Epidermal melanocyte (primary cell): Measurements from ENCODE around the gene PAQR7.

ENCODE experiments used
- DNase-seq: peaks from one replicate; pipeline ENCODE4 v3.0.0; 2011; ENCODE audit warnings: low spot score; ENCODE audit not compliant: insufficient read length

The PAQR7 gene, protein sequence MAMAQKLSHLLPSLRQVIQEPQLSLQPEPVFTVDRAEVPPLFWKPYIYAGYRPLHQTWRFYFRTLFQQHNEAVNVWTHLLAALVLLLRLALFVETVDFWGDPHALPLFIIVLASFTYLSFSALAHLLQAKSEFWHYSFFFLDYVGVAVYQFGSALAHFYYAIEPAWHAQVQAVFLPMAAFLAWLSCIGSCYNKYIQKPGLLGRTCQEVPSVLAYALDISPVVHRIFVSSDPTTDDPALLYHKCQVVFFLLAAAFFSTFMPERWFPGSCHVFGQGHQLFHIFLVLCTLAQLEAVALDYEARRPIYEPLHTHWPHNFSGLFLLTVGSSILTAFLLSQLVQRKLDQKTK

GRCh38 chr1:25875154-25875855 is at the start of gene PAQR7:
Gene PAQR7 (minus strand): TSS chr1:25875708. CDS start chr1:25863839, 11,869 bp downstream.
- peak; percentile 42 for DNase-seq

DNA sequence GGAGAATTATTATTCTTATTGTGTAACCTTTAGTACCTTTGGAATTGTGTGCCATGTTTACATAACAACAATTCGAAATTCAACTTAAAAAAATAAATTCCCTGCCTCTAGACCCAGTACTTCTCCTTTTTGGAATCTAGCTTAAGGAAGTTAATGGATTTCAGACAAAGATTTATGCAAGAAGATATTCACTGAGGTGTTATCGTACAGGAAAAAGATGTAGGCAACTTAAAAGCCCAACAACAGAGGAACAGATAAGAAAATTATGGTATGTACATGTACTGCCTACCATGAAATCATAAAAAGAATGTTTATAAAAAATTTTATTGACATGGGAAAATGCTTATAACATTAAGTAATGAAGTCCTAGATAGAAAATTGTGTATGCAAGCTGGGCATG is 48.9 kb upstream of the PAQR7 start:
- DNase-seq, result no peak

DNA sequence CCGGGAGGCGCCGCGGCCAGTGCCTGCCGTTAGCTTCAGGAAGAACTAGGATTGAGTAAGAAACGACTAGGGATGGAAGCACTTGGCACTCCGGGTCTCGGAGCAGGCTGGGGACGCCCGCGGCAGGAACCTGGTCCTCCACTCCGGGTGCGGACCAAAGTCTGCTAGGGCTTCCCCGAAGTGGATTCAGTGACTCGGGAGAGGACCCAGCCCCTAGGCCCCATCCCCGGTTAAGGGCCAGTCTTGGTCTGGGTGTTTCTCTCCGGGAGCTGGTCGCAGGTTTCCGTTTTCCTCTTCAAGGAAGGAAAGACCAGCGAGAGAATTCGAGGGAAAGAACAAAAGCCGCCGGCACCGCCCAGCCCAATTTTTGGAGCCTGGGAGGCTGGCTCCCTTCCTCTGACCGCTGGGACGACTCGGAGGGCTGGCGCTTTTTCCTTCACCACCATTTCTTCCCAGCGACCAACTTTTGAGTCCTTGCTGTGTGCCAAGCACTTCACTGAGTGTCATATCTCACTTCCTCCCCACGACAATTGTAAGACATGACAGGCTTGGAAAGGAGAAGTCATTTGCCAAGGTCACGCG is 47.6 kb upstream of the PAQR7 start:
- DNase-seq, result no peak

DNA sequence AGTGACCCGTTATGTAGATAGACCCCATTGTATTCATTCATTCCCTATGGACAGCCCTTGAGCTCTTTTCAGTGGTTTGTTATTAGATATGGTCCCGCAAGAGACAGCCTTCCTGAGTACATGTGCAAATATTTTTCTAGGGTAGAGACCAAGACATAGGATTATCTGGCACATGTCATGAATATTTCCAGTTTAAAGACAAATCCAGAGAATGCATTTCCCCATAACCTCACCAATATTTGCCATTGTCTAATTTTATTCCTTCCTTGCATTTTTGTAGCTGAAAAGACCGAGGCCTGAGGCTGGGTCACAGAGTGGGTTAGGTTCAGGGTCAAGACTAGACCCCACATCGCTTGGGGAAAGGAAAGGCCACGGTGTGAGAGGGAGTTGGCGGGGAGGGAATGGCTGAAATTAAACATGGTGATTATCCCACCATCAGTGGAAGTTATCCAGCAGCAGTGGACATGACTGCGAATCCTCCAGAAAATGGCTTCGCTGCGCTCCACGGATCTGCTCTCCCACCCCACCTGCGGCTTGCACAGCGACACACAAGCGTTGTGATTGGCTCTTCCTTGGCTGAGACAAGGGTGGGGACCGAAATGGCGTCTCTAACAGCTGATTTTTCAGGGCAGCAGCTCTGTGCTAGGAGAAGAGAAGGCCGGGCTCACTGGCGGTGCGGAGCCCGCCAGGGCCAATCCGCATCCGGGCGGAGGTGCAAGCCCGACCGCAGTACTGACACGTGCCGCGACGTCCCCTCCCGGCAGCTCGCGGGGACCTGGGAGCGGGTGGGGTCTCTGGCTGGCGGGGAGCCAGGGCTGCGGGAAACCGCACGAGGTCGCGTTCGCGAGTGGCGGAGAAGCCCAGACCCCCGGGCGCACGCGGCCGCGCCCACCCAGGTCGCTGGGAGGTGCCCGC is 46.8 kb upstream of the PAQR7 start:
- DNase-seq, result no peak

DNA sequence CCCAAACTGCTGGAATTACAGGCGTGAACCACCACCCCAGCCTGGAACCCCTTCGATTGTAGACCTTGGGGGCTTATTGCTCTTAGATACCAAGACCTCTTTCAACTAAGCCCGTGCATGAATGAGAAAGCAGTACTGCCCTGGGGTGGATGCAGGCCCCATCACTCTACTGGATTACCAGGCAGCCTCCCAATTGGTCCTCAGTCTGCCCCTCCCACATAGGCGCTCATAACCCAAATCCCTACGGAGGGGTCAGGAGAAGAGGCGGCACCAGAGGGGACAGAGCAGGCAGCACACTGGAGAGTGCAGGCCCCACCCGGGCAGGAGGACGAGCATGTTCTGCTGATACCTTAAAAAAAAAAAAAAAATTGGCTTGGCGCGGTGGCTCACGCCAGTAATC is 43.1 kb upstream of the PAQR7 start:
- DNase-seq, result no peak

GRCh38 chr1:25917996-25918395 is 42.5 kb upstream of the PAQR7 start:
- no peak for DNase-seq

GRCh38 chr1:25916460-25916859 is 41.0 kb upstream of the PAQR7 start:
- no peak for DNase-seq

GRCh38 chr1:25914074-25914995 is 38.8 kb upstream of the PAQR7 start:
- no peak for DNase-seq

DNA sequence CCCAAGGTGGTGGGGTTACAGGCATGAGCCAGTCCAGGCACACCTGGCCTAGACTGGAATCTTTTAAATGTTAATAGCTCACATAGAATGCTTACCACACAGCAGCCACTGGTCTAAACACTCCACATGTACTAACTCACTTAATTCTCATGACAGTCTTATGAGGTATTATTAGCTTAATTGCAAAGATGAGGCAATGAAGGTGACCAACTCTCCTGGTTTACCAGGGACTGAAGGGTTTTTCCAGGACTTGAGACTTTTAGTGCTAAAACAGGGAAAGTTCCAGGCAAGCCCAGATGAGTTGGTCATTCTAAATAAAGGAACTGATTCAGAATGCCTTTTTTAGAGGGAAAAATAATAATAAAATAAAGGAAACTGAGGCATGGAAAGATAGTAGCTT is 37.7 kb upstream of the PAQR7 start:
- DNase-seq, result no peak

- no peak for DNase-seq
These were observed 36.7 kb upstream of the PAQR7 start for GRCh38 chr1:25912076-25912831.

DNA sequence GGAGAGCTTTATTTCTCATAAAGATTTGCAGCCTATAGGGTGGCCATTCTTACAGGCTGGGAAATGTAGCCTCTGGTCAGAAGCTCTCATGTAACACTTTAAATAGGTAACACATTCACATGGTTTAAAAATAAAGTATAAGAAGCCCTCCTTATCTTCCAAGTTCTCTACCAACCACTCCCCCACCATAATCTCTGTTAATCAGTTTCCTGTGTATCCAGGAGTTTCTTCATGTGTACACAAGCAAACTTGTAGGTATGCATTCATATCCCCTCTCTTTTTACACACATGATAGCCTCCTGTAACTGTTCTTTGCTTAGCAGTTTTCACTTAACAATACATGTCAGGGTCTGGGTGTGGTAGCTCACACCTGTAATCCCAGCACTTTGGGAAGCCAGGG is 35.7 kb upstream of the PAQR7 start:
- no peak for DNase-seq

GRCh38 chr1:25909040-25909439 is 33.5 kb upstream of the PAQR7 start:
- DNase-seq, result no peak

DNA sequence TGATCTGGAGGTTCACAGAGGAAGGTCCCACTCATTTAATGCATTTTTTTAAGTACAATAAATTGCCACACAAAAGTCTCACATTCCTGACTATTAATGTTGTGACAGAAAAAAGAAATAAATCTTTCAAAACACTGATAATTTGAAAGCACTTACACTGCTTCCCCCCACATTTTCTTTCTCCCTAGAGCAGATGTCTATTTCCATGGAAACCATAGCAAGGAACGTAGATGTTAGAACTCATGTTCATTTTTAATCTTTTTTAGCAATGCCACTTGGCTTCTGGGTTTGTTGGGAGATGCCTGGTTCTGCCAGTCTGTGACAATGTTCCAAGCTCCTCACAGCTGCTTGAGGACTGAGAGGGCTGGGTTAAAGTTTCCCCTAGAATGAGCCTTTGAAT is 32.7 kb upstream of the PAQR7 start:
- DNase-seq, result no peak

DNA sequence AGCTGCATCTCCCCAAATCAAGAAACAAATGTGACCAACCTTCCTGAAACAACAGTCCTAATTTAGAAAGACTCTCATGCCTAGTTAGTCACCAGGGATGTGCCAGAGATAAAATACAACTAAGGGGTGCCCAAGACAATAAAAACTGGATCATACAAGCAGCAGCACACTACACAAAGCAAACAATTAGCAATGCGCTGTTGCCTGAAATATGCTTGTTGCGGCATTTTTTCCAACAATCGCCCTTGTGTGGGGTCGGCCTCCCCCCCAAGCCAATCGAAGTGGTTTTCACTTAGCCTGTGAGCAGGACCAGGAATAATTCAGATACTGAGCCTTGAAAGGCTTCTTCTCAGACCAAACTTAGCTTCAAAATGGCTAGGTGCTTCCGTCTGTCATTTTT is 32.1 kb upstream of the PAQR7 start:
- DNase-seq, result no peak

- DNase-seq, result no peak
These were observed 31.3 kb upstream of the PAQR7 start for GRCh38 chr1:25906644-25907300.

DNA sequence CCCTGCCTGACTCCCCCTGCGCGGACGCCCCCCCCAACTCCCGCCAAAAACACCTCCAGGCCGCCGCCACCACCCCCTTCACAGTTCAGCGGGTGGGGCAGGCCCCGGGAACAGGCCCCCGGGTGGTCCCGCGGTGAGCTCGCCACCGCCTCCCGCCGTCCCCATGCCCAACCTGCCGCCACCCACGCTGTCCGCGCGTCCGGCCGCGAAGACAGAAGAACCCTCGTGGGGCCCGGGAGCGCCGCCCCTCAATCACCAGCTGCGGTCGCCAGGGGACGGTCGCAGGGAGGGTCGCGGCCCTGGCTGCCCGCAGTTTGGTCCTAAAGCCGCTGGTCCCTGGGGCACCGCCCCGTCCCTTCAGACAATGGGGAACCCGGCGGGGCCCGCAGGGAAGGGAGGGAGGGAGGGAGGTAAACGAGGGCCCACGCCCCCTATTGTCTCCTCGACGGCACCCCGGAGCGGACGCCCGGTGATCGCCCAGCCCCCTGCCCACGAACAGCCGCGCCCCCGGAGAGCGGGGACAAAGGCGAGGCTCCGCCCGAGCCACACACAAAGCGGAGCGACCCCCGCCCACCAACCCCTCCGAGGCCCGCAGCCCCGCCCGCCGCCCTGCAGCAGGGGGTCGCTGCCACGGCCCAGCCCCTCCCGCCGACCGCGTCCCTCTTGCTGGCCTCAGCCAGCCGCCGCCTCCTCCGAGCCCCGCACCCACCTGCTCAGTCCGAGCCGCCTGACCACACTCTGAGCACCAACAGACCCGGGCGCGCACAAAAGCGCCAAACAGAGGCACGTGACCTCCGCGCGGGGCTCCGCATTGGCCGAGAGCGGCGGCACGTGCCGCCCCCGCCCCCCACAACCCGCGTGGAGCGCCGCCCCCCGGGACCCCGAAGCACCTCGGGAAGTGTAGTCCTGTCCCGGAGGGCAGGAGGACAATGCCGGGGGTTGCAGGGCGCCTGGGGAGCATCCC is 30.5 kb upstream of the PAQR7 start, which contains the start of gene STMN1:
TSS of gene STMN1 (minus strand) at position 740 of the 964 bp plus-strand sequence. CDS start 1,743 bp downstream, outside the sequence.
- peak; percentile 76 for DNase-seq

- DNase-seq, result peak; percentile 72
These were observed 29.6 kb upstream of the PAQR7 start for GRCh38 chr1:25904943-25905679.
